Coronary artery (tissue), 2 donors: ENCODE measurements around the gene PTP4A1.

Experiments
- DNase-seq: peaks from one replicate; pipeline ENCODE4 v3.0.0-alpha.2; 2017; ENCODE audit warnings: low spot score
- H3K27ac ChIP-seq, 2 donors: fragments of 200-600 bp; sonication (generic); one replicate each; pipeline ENCODE4 v1.5.1; 2016 to 2019
- H3K4me3 ChIP-seq: fragments of 200-600 bp; sonication (generic); 2 replicates; pipeline ENCODE4 v1.5.1; 2016; ENCODE audit warnings: mild to moderate bottlenecking, moderate library complexity
- TF ChIP-seq, protein P1 (sequence below): fragments of 200-600 bp; sonication (generic); IDR thresholded peaks from one replicate; pipeline ENCODE4 v1.5.1; 2019; ENCODE audit warnings: antibody characterized with exemption

The PTP4A1 gene

DNA sequence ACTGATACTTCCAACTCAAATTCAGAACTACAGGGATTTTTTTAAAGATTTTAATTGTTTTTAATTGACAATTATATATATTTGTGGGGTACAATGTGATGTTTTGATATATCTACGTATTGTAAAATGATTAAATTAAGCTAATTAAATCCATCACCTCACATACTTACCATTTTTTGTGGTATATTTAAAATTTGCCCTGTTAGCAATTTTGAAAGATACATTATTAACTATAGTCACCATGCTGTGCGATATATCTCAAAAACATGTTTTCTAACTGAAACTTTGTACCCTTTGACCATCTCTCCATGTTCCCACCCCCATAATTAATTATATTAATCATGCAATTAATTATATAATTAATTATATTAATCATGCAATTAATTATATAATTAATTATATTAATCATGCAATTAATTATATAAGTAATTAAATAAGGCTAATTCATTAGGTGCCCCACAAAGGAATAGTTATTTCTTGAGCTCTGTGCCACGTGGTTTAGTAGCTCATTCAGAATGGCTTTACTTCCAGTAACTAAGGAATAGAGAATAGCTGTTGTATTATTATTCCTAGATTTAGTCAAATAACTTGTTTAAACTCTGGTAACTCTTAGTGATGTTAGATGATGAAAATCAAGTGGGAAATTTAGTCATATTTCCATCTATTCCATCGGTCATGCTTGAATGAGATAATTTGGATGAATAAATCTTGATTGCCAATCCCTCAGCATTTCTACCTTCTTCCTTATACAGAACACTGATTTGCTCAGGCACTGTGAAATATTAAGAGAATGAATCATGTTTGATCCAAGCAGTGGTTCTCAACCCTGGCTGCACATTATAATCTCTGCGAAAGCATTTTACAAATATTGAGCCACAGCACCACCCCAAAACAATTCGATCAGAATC, 25.1 kb downstream of the PTP4A1 start:
- no peak for DNase-seq
- Histone ChIP-seq H3K27ac (no peak overlapping the region), H3K4me3 (peak overlapping the region; percentile 69)
- TF ChIP-seq, protein P1, sequence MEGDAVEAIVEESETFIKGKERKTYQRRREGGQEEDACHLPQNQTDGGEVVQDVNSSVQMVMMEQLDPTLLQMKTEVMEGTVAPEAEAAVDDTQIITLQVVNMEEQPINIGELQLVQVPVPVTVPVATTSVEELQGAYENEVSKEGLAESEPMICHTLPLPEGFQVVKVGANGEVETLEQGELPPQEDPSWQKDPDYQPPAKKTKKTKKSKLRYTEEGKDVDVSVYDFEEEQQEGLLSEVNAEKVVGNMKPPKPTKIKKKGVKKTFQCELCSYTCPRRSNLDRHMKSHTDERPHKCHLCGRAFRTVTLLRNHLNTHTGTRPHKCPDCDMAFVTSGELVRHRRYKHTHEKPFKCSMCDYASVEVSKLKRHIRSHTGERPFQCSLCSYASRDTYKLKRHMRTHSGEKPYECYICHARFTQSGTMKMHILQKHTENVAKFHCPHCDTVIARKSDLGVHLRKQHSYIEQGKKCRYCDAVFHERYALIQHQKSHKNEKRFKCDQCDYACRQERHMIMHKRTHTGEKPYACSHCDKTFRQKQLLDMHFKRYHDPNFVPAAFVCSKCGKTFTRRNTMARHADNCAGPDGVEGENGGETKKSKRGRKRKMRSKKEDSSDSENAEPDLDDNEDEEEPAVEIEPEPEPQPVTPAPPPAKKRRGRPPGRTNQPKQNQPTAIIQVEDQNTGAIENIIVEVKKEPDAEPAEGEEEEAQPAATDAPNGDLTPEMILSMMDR, result no peak

DNA sequence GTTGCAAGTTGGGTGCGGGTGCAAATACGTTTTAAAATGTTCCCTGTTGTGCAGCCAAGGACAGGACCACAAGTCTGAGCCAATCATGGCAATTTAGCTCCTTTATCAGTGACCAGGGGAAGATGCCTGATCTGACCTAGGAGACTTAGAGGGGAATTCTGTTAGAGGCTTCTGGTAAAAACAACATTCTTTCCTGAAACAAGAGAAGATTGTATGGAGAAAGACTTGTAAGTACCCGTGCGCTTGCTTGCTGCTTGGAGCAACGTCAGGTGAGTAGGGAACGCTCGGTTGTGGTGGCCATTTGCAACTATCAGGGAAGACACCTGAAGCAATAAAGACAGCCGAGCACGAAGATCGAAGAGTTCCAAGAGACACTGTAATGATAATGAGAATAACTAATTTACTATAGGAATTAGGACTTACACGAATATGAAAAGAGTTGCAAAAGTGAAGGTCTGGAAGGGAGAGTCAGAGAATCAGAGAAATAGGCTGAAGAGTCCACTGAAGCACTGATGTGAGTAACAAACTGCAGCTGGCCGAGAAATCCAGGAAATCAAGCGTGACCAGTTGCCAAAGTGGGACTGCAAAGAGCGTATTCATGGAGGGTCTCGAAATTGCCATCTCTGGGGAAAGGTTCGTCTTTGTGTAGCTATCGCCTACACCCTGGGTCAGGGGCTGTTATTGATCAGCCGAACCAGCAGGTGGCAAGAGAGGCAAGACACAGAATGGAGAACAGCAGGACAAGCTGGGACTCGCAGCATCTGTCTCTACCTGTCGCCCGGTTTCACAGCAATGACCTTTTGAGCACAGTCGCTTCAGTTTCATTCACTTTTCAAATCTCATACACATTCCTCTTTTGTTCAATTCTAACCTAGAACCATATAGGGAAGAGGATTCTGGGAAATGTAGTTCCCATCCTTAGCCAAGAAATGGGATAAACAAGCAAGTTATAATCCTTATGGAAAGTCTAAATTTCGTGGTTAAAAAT, 26.1 kb downstream of the PTP4A1 start:
- TF ChIP-seq, protein P1, result peak; percentile 79
- Histone ChIP-seq H3K27ac (no peak overlapping the region), H3K4me3 (peak overlapping the region; percentile 69)
- peak; percentile 79 for DNase-seq

DNA sequence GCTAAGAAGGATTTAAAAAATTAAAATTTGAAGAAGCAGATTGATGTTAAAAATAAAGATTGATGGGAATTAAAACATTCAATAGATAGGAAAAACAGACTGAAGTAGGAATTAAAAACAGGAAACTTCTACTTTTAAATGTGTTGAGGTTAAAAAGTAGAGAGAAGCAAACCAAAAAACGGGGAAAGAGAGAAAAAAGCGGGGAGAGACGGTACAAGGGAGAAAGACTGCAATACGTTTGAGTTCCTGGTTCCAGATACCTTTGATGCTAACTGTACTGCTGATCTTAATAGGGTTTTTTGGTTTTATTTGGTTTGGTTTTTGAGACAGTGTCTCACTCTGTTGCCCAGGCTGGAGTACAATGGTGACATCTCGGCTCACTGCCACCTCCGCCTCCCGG, 27.0 kb downstream of the PTP4A1 start:
- no peak overlapping the region for H3K27ac ChIP-seq
- no peak overlapping the region for H3K4me3 ChIP-seq
- TF ChIP-seq, protein P1, result no peak
- DNase-seq, result no peak

DNA sequence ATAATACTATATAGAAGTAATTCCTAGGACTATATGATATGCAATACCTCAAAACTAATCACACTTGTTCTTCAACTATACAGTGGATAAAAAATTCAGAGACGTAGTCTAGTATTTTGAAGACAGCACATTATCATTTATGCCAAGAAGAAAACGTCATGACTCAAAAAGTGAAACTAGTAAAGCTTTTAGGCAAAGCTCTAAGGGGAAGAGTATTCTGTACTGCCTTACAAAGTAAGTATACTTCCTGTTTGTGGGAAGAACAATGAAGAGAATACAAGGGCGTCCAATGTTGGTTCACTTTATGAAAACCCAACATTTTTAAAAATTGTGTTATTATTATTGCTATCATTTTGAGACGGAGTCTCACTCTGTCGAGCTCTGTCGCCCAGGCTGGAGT, 27.9 kb downstream of the PTP4A1 start:
- TF ChIP-seq, protein P1, result no peak
- no peak for DNase-seq
- Histone ChIP-seq H3K4me3 (no peak overlapping the region), H3K27ac (no peak overlapping the region)

DNA sequence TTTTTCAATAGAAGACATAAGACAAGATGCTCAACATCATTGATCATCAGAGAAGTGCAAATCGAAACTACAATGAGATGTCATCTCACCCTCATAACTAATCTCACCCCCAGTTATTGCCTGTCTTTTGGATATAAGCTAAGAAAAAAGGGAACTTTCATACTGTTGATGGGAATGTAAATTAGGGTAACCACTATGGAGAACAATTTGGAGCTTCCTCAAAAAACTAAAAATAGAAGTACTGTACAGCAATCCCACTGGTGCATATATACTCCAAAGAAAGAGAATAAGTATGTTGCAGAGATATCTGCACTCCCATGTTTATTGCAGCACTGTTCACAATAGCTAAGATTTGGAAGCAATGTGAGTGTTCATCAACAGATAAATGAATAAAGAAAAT, 37.0 kb downstream of the PTP4A1 start:
- no peak overlapping the region for H3K4me3 ChIP-seq
- TF ChIP-seq, protein P1, result no peak
- H3K27ac ChIP-seq, result no peak overlapping the region
- no peak for DNase-seq

DNA sequence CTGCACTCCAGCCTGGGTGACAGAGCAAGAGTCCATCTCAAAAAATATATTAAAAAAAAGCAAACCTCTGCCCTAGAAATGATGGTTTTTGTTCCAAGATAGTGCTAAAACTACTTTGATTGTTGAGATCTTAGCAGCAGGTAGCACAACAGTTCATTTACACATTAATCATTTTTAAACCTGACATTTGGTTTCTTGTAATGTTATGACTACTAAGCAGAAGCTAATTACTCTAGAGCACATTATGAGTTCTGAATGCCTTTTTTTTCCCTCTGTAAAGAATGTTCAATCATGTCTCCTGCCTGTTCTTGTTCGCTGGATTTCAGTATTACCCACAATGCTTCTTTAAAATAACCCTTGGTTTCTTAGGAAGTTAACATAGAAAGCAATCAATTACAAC, 38.7 kb downstream of the PTP4A1 start:
- Histone ChIP-seq H3K27ac (no peak overlapping the region), H3K4me3 (no peak overlapping the region)
- DNase-seq, result no peak
- TF ChIP-seq, protein P1, result no peak
